Activated T-cell treated with anti-CD3 and anti-CD28 coated beads, Interleukin-2, amount 50 U/mL, for 1 hour (primary cell): Measurements from ENCODE around the gene ABCB9.

Experiments used
- DNase-seq: peaks from one replicate; pipeline ENCODE4 v3.0.0-alpha.2; 2020

The ABCB9 gene

GRCh38 chr12:122981036-122981471 lies 14.8 kb upstream of the ABCB9 start:
- DNase-seq = no peak

- DNase-seq = peak; percentile 75
These were observed 14.1 kb upstream of the ABCB9 start, which contains the start of gene ARL6IP4 for GRCh38 chr12:122980183-122981035. Gene ARL6IP4 (plus strand): TSS chr12:122980681. CDS start chr12:122981140, 459 bp downstream.

DNA sequence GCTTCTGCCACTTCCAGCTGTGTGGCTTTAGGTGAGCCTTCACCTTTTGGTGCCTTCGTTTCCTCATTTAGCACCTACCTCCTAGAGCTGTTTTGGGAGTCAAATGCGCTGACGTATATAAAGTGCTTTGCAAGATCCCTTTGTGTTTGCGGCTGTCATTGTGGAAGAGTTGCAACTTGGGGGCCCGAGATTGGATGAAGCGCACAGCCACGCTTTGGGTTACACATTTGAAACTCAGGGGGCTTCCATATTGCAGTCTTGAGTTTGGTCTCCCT lies 13.6 kb upstream of the ABCB9 start:
- DNase-seq = peak; percentile 18

DNA sequence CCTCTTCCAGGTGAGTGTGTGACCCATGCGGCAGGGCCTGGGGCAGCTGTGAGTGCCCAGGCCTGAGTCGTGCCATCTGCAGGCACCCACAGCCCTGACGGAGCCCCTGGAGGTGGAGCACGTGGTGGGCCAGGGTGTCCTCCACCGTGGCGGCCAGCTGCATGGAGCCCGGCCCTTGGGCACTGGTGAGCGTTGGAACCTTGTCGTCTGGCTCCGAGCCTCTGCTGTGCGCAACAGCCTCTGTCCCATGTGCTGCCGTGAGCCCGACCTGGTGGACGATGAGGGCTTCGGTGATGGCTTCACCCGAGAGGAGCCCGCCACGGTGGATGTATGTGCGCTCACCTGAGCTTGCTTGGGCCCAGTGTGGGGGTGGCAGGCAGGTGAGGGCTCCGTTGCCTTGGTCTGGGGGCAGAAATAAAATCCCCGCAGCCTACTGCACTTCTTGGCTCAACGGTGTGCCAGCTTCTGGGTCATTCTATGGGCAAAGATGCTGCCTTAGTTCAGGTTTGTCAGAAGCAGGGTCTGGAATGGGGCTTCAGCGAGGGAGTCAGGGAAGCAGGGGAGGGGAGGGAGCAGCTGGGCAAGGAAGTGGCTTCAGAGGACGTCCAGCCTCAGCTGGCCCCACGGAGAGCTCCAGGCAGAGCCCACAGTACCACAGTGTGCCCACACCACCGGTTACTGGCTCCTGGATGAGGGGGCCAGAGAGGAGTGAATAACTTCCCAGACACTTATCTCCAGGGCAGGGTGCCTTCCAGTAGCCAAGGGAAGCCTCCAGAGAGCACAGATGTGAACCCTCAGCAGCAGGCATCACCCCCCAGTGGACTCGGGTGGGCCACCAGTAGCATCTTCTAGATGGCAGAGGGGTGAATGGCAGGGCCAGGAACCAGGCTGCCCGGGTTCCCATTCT lies 13.0 kb upstream of the ABCB9 start:
- DNase-seq = peak; percentile 22

- peak; percentile 15 for DNase-seq
These were observed 12.3 kb upstream of the ABCB9 start for GRCh38 chr12:122978507-122978955.

- no peak for DNase-seq
These were observed 11.6 kb upstream of the ABCB9 start for GRCh38 chr12:122977655-122978392.

GRCh38 chr12:122977153-122977552 lies 10.9 kb upstream of the ABCB9 start:
- no peak for DNase-seq

GRCh38 chr12:122976648-122976975 lies 10.3 kb upstream of the ABCB9 start:
- DNase-seq = peak; percentile 17

DNA sequence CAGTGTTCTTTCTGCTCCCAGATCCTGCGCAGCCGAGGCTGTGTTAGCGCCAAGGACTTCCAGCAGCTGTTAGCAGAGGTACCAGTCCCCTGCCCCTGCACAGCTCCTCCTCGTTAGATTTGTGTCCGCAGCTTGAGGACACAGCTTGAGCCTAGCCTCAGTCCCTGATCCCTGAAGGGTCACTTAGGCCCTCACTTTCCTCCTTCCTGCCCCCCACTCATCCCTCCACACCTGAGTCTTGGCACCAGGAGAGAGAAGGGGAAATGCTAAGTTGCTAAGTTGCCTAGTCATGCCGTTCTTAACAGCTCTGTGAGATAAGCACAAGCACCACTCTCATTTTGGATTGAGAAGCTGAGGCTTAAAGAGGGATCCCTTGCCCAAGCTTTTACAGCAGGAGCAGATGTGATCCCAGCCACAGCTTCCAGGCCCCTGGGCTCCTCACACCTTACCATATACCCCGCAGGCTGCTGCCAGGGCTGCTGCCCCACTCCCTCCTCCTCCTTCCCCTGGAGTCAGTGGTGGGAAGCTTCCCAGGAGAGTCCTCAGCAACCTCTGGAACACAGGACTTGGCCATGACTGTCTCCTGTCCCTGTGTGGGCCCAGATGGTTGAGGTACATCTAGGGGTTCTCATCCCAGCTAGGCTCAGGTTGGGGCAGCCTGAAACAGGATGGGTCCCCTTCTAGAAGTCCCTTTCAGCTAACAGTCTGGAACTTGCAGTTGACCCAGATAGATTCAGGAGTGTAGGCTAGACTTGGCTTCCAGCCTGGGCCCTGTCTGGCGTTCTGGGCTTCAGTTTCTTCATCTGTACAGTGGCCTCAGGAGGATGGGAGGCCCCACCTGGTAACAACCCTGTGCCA lies 9.8 kb upstream of the ABCB9 start:
- no peak for DNase-seq

- DNase-seq = peak; percentile 93
These were observed 8.9 kb upstream of the ABCB9 start, which contains the start of gene OGFOD2 for GRCh38 chr12:122974892-122975789. Gene OGFOD2 (plus strand): TSS chr12:122975244. CDS start chr12:122975252, 8 bp downstream.

- DNase-seq = peak; percentile 99
These were observed 8.1 kb upstream of the ABCB9 start for GRCh38 chr12:122974274-122974891.

GRCh38 chr12:122969676-122970075 lies 3.4 kb upstream of the ABCB9 start:
- DNase-seq = no peak

DNA sequence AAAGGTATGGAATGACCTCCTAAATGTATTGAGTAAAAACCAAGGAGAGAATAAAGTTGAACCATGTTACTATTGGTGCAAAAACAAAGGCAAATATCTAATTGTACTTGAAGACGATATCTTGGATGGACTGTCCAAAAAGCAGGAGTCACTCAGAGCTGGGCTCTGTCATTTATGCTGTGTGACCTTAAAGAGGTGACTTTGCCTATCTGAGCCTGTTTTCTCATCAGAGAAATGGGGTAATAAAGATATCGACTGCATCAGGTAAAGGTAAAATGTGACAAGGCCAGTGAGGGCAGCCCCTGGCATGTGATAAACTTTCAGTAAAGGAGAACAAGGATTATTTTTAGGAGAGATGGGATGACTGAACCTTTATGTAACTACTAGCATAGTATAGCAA lies 1.8 kb upstream of the ABCB9 start:
- DNase-seq = no peak

GRCh38 chr12:122966743-122967550 lies 684 bp upstream of the ABCB9 start:
- no peak for DNase-seq

- DNase-seq = peak; percentile 16
These were observed 927 bp downstream of the ABCB9 start for GRCh38 chr12:122965321-122965751.

DNA sequence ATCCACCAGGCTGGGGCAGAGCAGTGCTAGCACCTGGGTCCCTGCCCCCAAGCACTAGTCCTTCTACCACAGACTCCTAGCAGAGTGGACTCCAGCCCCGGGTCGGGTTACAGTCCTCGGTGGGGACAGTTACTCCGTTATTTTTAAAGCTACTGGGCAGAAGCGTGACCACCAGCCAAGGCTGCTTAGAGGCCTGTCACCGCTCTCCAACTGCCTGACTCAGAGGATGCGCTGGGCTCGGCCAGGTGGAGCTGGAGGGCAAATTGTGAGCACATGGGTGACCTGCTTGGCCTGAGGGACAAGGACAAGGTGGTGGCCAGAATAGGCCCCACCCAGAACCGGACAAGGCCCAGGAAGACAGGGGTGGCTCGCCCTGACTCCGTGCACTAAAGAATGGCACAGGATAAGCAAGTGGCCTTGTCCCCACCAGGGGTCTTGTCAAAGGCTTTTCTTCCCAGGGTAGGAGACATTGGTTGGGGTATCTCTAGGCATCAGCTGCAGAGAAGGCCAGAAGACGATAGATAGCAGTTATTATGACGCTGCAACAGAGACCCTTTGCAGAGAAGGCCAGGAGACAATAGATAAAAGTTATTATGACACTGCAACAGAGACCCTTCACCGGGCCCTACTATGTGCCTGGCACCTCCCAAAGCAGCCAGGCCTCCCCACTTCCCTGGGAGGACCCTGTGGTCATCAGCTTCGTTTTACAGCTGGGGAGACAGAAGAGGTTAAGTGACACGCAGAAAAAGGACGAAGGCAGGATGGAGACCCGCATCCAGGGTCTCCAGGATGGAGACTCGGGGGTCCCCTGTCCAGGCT lies 1.6 kb downstream of the ABCB9 start:
- DNase-seq = peak; percentile 17

DNA sequence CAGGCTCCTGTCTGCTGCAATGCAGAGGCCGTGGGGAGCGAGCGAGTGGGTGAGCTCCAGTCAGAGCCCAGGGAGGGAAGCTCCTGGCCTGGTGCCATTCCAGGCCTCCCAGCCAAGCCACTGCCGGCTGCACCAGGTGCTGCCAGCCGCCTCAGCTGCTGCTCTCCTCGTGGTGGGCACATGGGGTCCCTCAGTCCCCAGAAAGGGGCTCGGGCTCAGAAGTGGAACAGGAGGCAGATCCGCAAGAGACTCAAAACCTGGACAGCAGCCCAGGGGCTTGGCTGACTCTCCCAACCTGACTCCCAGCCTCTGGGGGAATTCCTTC lies 2.4 kb downstream of the ABCB9 start:
- no peak for DNase-seq

GRCh38 chr12:122961531-122962329 lies 4.5 kb downstream of the ABCB9 start:
- DNase-seq = no peak
